HG02642 (cell line): ENCODE results near the gene FYN.

ENCODE experiments used
- ATAC-seq: cut with Tn5 transposase; IDR thresholded peaks from one replicate; pipeline ENCODE4 v1.9.1; 2021; ENCODE audit warnings: mild to moderate bottlenecking; ENCODE audit not compliant: unreplicated experiment, poor library complexity

The FYN gene

GRCh38 chr6:111857674-111858337 is 15.4 kb downstream of the FYN start:
- no peak for ATAC-seq

- ATAC-seq, result no peak
Measured at GRCh38 chr6:111855753-111856152, 17.5 kb downstream of the FYN start.

GRCh38 chr6:111854683-111855082 is 18.6 kb downstream of the FYN start:
- no peak for ATAC-seq

GRCh38 chr6:111852725-111853124 is 20.5 kb downstream of the FYN start:
- ATAC-seq, result no peak

GRCh38 chr6:111850295-111850937 is 22.8 kb downstream of the FYN start:
- ATAC-seq, result peak; percentile 37

GRCh38 chr6:111849298-111849697 is 24.0 kb downstream of the FYN start:
- no peak for ATAC-seq

- ATAC-seq, result no peak
Measured at GRCh38 chr6:111848262-111848812, 24.9 kb downstream of the FYN start.

- ATAC-seq, result no peak
Measured at GRCh38 chr6:111846492-111847409, 26.5 kb downstream of the FYN start.

- ATAC-seq, result no peak
Measured at GRCh38 chr6:111846066-111846465, 27.2 kb downstream of the FYN start.

GRCh38 chr6:111845441-111845871 is 27.8 kb downstream of the FYN start:
- peak; percentile 61 for ATAC-seq

GRCh38 chr6:111844921-111845320 is 28.3 kb downstream of the FYN start:
- ATAC-seq, result no peak

GRCh38 chr6:111844376-111844775 is 28.9 kb downstream of the FYN start:
- ATAC-seq, result peak; percentile 52

GRCh38 chr6:111843347-111844147 is 29.7 kb downstream of the FYN start:
- ATAC-seq, result no peak

GRCh38 chr6:111842891-111843290 is 30.4 kb downstream of the FYN start:
- no peak for ATAC-seq

GRCh38 chr6:111842271-111842822 is 30.9 kb downstream of the FYN start:
- ATAC-seq, result no peak

GRCh38 chr6:111841822-111842221 is 31.4 kb downstream of the FYN start:
- no peak for ATAC-seq

- no peak for ATAC-seq
Measured at GRCh38 chr6:111840803-111841202, 32.4 kb downstream of the FYN start.

- ATAC-seq, result no peak
Measured at GRCh38 chr6:111838749-111839484, 34.3 kb downstream of the FYN start.
